Activated CD4-positive, alpha-beta T cell treated with anti-CD3 and anti-CD28 coated beads, Interleukin-2, amount 10 ng/mL, durations not matched to agents 7 days and 5 days (primary cell): ENCODE data around the gene TFF1. TPM values are rescaled to one million over a fixed set of nuclear protein-coding genes. Genes with fewer than 3 reads are reported as not detected.
"Not testable (repeated sequence)": the region's sequence is repeated elsewhere in the genome, so short reads cannot be mapped to it uniquely, and the experiment has no call there.

Experiments
- CTCF ChIA-PET: fragments of 350-600 bp; sonication (Branson Sonifier 250); formaldehyde crosslinking; loops from one replicate; lab custom pipeline; 2021; ENCODE audit warnings: antibody characterized with exemption; lab: Charles Lee
- POLR2A ChIA-PET: fragments of 350-600 bp; sonication (Branson Sonifier 250); formaldehyde crosslinking; loops from one replicate; lab custom pipeline; 2021; ENCODE audit warnings: antibody characterized with exemption; lab: Charles Lee
- DNase-seq: peaks from one replicate; pipeline ENCODE4 v3.0.0-alpha.2; 2020
- H3K27ac Mint-ChIP-seq: one replicate; pipeline ENCODE4 v1.8.0; 2021; ENCODE audit warnings: mild to moderate bottlenecking, moderate library complexity, mixed read lengths
- H3K27me3 Mint-ChIP-seq: one replicate; pipeline ENCODE4 v1.8.0; 2021; ENCODE audit warnings: mixed read lengths
- H3K36me3 Mint-ChIP-seq: one replicate; pipeline ENCODE4 v1.8.0; 2021; ENCODE audit warnings: low read depth, mixed read lengths
- H3K4me1 Mint-ChIP-seq: one replicate; pipeline ENCODE4 v1.8.0; 2021; ENCODE audit warnings: mixed read lengths
- H3K4me3 Mint-ChIP-seq: one replicate; pipeline ENCODE4 v1.8.0; 2021; ENCODE audit warnings: mild to moderate bottlenecking, moderate library complexity, mixed read lengths
- H3K9me3 Mint-ChIP-seq: one replicate; pipeline ENCODE4 v1.8.0; 2021; ENCODE audit warnings: mixed read lengths
- total RNA-seq, 2 experiments: library from RNA; stranded (reverse); gene quantifications; one replicate each; pipeline ENCODE4 v1.2.3, GENCODE V29; 2021

The TFF1 gene
- total RNA-seq: not detected

- no peak within 1 kb of the TSS for H3K4me3 Mint-ChIP-seq
- peaks cover 1% of the 10 kb centered on the region for H3K27me3 Mint-ChIP-seq
- ChIA-PET POLR2A (no interaction called here), CTCF (interaction anchor here (0.7 to 2.0 kb wide), 3 partner anchors 9 to 20 kb away, joined by 4 to 5 read pairs (median 4); no protein-coding TSS in a partner anchor)
- peaks cover 14% of the 10 kb centered on the region for H3K4me1 Mint-ChIP-seq
- H3K36me3 Mint-ChIP-seq: no peaks in the 10 kb centered on the region
- no peak within 1 kb of the TSS for H3K27ac Mint-ChIP-seq
- no peak for DNase-seq
- no peaks in the 10 kb centered on the region for H3K9me3 Mint-ChIP-seq
Observed at GRCh38 chr21:42366292-42367010, at the start of gene TFF1. Gene TFF1 (minus strand): TSS chr21:42366535. CDS start chr21:42366495, 40 bp downstream.

DNA sequence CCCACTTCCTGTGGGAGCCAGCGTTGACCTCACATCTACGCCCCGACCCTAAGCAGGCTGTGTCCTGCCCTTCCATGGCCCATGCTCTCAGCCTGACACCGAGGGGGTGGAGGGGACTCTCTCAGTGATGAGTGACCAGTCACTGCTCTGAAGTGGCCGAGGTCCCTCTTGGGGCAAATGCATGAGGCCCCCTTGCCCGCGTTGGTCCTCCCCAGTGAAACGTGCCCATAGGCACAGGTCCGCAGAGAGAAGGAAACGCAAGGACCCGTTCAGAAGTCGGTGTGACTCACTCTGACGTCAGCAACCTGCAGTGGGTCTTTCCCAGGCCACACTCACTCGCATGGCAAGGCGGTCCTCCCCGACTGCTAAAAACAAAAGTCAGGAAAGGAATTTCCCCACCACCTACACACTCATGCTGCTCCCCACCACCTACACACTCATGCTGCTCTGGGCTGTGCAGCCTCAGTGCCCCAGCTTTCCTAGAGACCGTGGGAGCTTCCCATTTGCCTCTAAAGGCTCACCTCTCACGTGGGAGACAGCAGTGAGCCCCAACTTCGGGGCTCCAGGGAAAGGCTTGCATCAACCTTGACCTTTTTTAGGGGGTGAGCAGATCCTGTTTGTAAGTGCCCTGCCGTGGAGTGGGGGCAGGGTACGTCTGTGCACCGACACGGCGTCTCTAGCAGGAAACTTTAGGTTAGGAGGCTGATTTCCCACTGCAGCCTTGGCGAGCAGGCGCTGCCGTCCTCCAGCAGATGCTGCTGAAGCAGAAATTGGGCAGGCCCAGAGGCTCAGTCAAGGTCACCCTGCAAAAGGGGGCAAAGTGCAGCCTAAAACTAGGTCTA is 48.8 kb upstream of the TFF1 start:
- Mint-ChIP-seq H3K36me3 (peaks cover 74% of the 10 kb centered on the region), H3K9me3 (peaks cover 12% of the 10 kb centered on the region), H3K27me3 (no peaks in the 10 kb centered on the region), H3K4me1 (peaks cover 66% of the 10 kb centered on the region), H3K4me3 (peak overlapping the region; percentile 46), H3K27ac (peak overlapping the region; percentile 94)
- POLR2A ChIA-PET: interaction anchor here (0.6 kb wide), 1 partner anchor 53 kb away, joined by 3 read pairs; no protein-coding TSS in a partner anchor
- CTCF ChIA-PET: no interaction called here
- peak; percentile 84 for DNase-seq

- POLR2A ChIA-PET: interaction anchor here (0.6 kb wide), 1 partner anchor 52 kb away, joined by 3 read pairs; no protein-coding TSS in a partner anchor
- Mint-ChIP-seq H3K36me3 (peaks cover 68% of the 10 kb centered on the region), H3K9me3 (peaks cover 8% of the 10 kb centered on the region), H3K27me3 (no peaks in the 10 kb centered on the region), H3K27ac (peak overlapping the region; percentile 94), H3K4me1 (peaks cover 66% of the 10 kb centered on the region), H3K4me3 (peak overlapping the region; percentile 46)
- no peak for DNase-seq
- CTCF ChIA-PET: no interaction called here
Observed at GRCh38 chr21:42414553-42414927, 48.2 kb upstream of the TFF1 start.

- no peak for DNase-seq
- H3K27ac Mint-ChIP-seq: peak overlapping the region; percentile 94
- H3K4me3 Mint-ChIP-seq: peak overlapping the region; percentile 6
- ChIA-PET POLR2A (interaction anchor here (0.8 kb wide), 1 partner anchor 9 kb away, joined by 4 read pairs; no protein-coding TSS in a partner anchor), CTCF (interaction anchor here (1.2 to 1.8 kb wide), 2 partner anchors 9 to 10 kb away, joined by 3 to 9 read pairs; partner anchors contain the start of gene UBASH3A)
- H3K36me3 Mint-ChIP-seq: peaks cover 63% of the 10 kb centered on the region
- peaks cover 65% of the 10 kb centered on the region for H3K4me1 Mint-ChIP-seq
- no peaks in the 10 kb centered on the region for H3K27me3 Mint-ChIP-seq
- peaks cover 3% of the 10 kb centered on the region for H3K9me3 Mint-ChIP-seq
Observed at GRCh38 chr21:42414066-42414465, 47.7 kb upstream of the TFF1 start.

DNA sequence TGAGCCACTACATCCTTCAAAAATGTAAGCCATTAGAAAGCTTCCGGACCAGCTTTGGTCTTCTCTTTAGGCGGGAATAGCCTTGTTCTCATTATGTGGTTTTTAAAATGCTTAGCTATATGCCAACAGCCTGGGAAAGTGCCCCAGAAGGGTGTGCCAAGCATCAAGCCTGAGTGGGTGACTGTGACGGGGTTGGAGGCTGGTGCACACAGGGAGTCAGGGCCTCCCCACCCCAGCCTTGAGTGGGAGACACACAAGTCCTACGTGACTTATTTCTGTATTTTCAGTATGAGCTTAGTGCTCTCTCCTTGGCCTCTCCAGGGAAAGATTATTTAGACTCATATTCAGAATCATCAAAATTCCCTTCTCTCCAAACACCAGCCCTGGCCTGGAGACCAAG is 47.2 kb upstream of the TFF1 start:
- H3K27me3 Mint-ChIP-seq: no peaks in the 10 kb centered on the region

DNA sequence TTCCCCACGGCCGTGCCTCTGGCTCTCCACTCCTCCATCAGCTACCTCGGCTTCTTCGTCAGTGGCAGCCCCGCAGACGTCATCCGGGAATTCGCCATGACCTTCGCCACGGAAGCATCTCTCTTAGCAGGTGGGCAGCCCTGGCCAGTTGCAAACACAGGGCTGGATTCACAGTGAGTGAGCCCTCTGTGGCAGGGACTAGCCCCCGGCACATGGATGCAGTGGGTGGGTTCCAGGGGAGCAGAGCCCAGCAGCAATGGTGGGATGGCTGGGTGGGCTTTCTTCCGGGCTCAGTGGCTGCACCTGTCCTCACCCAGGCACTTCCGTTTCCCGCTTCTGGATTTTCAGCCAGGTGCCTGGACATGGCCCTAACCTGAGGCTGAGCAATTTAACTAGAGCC is 46.8 kb upstream of the TFF1 start:
- peaks cover 3% of the 10 kb centered on the region for H3K9me3 Mint-ChIP-seq
- no peaks in the 10 kb centered on the region for H3K27me3 Mint-ChIP-seq
- H3K27ac Mint-ChIP-seq: peak overlapping the region; percentile 94
- POLR2A ChIA-PET: interaction anchor here (0.8 kb wide), 1 partner anchor 8 kb away, joined by 4 read pairs; no protein-coding TSS in a partner anchor
- peaks cover 58% of the 10 kb centered on the region for H3K36me3 Mint-ChIP-seq
- no peak for DNase-seq
- H3K4me1 Mint-ChIP-seq: peaks cover 63% of the 10 kb centered on the region
- no peak overlapping the region for H3K4me3 Mint-ChIP-seq
- CTCF ChIA-PET: interaction anchor here (1.0 to 1.8 kb wide), 4 partner anchors 8 to 21 kb away, joined by 3 to 9 read pairs (median 3); partner anchors contain the start of gene UBASH3A

More for the DNA sequence above, 47.2 kb upstream of the TFF1 start:
- peak overlapping the region; percentile 94 for H3K27ac Mint-ChIP-seq
- peaks cover 58% of the 10 kb centered on the region for H3K36me3 Mint-ChIP-seq
- POLR2A ChIA-PET: interaction anchor here (0.8 kb wide), 1 partner anchor 9 kb away, joined by 4 read pairs; no protein-coding TSS in a partner anchor
- peaks cover 3% of the 10 kb centered on the region for H3K9me3 Mint-ChIP-seq
- no peak overlapping the region for H3K4me3 Mint-ChIP-seq
- peaks cover 62% of the 10 kb centered on the region for H3K4me1 Mint-ChIP-seq
- CTCF ChIA-PET: interaction anchor here (1.0 to 1.8 kb wide), 4 partner anchors 9 to 21 kb away, joined by 3 to 9 read pairs (median 3); partner anchors contain the start of gene UBASH3A
- DNase-seq: no peak

DNA sequence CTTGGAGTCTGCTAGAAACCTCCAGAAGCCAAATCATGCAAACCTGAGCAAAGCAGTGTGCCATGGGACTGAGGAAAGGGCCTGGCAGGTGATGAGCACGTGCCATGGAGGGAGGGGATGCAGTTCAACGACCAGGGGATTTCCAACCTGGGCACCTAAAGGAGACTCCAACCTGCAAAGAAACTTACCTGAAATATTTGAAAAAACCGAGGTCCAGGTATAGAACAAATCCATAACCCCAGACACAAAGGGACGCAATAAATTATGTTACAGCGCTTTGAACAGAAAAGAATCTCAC is 46.2 kb upstream of the TFF1 start:
- ChIA-PET CTCF (interaction anchor here (0.5 to 1.8 kb wide), 3 partner anchors 9 to 154 kb away, joined by 3 to 9 read pairs (median 3); partner anchors contain the start of gene UBASH3A), POLR2A (no interaction called here)
- H3K4me1 Mint-ChIP-seq: peaks cover 66% of the 10 kb centered on the region

GRCh38 chr21:42411891-42412635 is 45.7 kb upstream of the TFF1 start:
- POLR2A ChIA-PET: no interaction called here
- CTCF ChIA-PET: interaction anchor here (0.5 to 1.8 kb wide), 4 partner anchors 8 to 154 kb away, joined by 3 to 9 read pairs (median 3); partner anchors contain the start of gene UBASH3A
- Mint-ChIP-seq H3K36me3 (peaks cover 62% of the 10 kb centered on the region), H3K27ac (peak overlapping the region; percentile 41), H3K27me3 (no peaks in the 10 kb centered on the region), H3K4me3 (no peak overlapping the region), H3K4me1 (peaks cover 67% of the 10 kb centered on the region), H3K9me3 (no peaks in the 10 kb centered on the region)
- DNase-seq: no peak

More for the DNA sequence above, 46.2 kb upstream of the TFF1 start:
- Mint-ChIP-seq H3K4me3 (no peak overlapping the region), H3K9me3 (peaks cover 2% of the 10 kb centered on the region), H3K36me3 (peaks cover 61% of the 10 kb centered on the region), H3K27me3 (no peaks in the 10 kb centered on the region), H3K27ac (peak overlapping the region; percentile 41)
- no peak for DNase-seq

GRCh38 chr21:42411197-42411869 is 45.0 kb upstream of the TFF1 start:
- no peak overlapping the region for H3K27ac Mint-ChIP-seq

DNA sequence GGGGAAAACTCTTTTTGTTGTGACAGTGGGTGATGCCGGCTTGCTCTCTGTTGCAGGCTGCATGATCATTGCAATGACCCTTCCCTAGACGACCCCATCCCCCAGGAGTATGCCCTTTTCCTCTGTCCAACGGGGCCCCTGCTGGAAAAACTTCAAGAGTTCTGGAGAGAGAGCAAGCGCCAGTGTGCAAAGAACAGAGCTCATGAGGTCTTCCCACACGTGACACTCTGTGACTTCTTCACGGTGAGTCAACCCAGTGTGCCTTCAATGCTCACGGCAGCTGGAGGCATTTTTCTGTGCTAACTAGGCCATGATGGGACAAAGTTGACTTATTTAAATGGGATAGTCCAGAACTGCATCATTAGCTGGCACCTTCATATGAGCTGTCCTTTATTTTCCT is 43.0 kb upstream of the TFF1 start:
- POLR2A ChIA-PET: no interaction called here
- CTCF ChIA-PET: interaction anchor here (1.1 to 1.8 kb wide), 3 partner anchors 11 to 28 kb away, joined by 3 to 7 read pairs (median 4); no protein-coding TSS in a partner anchor
- no peaks in the 10 kb centered on the region for H3K27me3 Mint-ChIP-seq
- H3K4me1 Mint-ChIP-seq: peaks cover 49% of the 10 kb centered on the region
- H3K9me3 Mint-ChIP-seq: no peaks in the 10 kb centered on the region
- no peak for DNase-seq
- no peak overlapping the region for H3K4me3 Mint-ChIP-seq
- H3K36me3 Mint-ChIP-seq: peaks cover 61% of the 10 kb centered on the region
- H3K27ac Mint-ChIP-seq: peak overlapping the region; percentile 21

More at GRCh38 chr21:42411197-42411869, 45.0 kb upstream of the TFF1 start:
- peaks cover 62% of the 10 kb centered on the region for H3K36me3 Mint-ChIP-seq
- peaks cover 68% of the 10 kb centered on the region for H3K4me1 Mint-ChIP-seq
- POLR2A ChIA-PET: no interaction called here
- CTCF ChIA-PET: interaction anchor here (0.7 to 1.4 kb wide), 2 partner anchors 11 to 12 kb away, joined by 3 to 6 read pairs; no protein-coding TSS in a partner anchor
- no peaks in the 10 kb centered on the region for H3K27me3 Mint-ChIP-seq
- H3K9me3 Mint-ChIP-seq: no peaks in the 10 kb centered on the region
- DNase-seq: no peak
- no peak overlapping the region for H3K4me3 Mint-ChIP-seq

GRCh38 chr21:42408718-42409117 is 42.4 kb upstream of the TFF1 start:
- Mint-ChIP-seq H3K36me3 (peaks cover 57% of the 10 kb centered on the region), H3K4me1 (peaks cover 43% of the 10 kb centered on the region)
- H3K27me3 Mint-ChIP-seq, DNase-seq, H3K27ac Mint-ChIP-seq, H3K9me3 Mint-ChIP-seq, H3K4me3 Mint-ChIP-seq: not testable (repeated sequence)
- POLR2A ChIA-PET: interaction anchor here (0.6 kb wide), 1 partner anchor 187 kb away, joined by 3 read pairs; no protein-coding TSS in a partner anchor
- CTCF ChIA-PET: interaction anchor here (1.8 kb wide), 1 partner anchor 12 kb away, joined by 7 read pairs; no protein-coding TSS in a partner anchor
